ENCODE results near the gene SLC7A6OS.

Gene SLC7A6OS

GRCh38 chr16:68257906-68258800 is 52.6 kb downstream of the SLC7A6OS start:
- DNase-seq, result no peak

DNA sequence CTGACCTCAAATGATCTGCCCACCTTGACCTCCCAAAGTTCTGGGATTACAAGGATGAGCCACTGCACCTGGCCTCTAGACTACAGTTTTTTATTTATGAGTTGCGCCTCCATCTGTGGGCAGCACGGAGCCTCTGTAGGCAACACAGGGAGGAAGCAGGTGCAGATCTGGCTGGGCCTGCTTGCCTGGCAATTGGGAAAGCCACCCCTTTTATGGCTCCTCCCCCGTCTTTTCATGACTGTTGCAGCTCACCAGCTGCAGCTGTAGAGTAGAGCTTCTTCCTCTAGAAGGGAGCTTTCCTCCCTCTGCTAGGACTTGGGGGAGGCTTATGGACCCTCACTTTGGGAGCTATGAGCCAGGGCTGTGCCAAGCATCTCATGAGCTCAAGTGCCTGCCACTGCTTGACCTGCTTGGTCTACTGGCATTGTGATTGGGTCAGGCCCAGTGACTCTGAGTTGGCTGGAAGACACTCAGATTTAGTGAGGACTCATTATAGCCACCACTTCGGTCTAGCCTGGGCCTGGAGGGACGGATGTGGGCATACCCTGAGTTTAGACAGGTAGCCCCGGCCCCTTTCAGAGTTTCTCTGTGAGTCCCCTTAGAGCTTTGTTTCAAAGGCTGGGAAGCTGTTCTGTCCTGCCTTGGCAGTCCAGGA is 53.4 kb downstream of the SLC7A6OS start:
- peak in 12 of 56 donors; percentile 8 to 60 (median 28) for DNase-seq

GRCh38 chr16:68255712-68256111 is 55.0 kb downstream of the SLC7A6OS start:
- DNase-seq, result no peak

DNA sequence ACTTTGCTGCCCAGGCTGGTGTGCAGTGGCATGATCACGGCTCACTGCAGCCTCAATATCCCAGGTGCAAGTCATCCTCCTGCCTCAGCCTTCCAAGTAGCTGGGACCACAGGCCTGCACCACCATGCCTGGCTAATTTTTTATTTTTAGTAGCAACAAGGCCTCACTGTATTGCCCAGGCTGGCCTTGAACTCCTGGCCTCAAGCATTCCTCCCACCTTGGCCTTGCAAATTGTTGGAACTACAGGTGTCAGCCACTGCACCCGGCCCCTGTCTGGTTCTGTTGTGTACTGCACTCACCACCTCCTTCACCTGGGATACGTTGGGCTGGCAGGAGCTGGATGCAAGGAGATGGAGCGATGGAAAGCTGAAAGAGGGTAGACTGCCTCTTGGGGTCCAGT is 57.0 kb downstream of the SLC7A6OS start:
- DNase-seq, result no peak

DNA sequence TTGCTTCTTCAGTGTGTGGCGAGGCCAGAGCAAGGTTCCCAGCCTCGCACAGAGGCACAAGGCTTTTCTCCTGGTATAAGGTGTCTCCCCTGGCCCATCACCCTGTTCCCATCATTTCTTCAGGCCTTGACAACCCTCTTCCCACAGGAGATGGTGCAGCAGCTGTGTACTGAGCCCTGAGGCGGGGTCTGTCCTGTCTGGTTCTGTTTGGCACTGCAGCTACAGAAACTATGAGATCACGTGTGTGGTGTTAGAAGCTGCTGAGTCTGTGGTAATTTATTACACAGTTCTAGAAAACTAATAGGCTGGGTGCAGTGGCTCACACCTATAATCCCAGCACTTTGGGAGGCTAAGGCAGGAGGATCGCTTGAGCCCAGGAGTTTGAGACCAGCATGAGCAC is 58.4 kb downstream of the SLC7A6OS start:
- DNase-seq, result no peak

DNA sequence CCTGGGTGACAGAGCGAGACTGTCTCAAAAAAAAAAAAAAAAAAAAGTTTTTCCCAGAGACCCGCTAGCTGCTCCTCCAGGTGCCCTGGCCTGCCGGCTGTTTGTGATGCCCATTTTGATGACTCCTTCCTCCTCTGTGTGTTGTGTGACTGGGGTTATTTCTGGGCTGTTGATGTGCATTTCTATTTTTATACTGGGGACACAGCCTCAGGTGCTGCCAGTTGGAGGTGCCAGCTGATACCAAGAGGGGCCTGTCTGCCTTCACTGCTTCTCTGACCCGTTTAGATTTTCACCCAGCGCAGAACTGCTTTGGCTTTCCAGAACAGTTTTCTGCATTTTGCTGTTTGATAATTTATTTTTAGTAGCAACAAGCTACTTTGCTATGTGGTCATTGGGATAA is 58.9 kb downstream of the SLC7A6OS start:
- DNase-seq, result no peak

DNA sequence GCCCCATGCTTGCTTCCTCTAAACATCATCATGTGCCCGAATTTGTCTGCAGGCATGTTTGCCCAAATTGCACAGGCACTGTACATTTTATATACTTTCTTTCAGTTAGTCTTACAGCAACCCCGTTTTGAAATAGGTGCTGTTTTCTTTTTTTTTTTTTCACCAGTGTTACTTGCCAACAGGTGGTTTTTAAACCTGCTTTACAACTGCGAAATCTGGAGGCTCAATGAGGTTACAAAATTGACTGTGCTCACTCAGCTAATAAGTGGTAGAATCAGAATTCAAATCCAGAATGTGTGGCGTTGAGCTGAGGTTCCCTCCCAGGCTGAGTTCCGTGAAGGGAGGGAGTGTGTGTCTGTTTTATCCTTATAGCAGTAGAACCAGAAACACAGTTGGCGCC is 59.8 kb downstream of the SLC7A6OS start:
- no peak for DNase-seq

DNA sequence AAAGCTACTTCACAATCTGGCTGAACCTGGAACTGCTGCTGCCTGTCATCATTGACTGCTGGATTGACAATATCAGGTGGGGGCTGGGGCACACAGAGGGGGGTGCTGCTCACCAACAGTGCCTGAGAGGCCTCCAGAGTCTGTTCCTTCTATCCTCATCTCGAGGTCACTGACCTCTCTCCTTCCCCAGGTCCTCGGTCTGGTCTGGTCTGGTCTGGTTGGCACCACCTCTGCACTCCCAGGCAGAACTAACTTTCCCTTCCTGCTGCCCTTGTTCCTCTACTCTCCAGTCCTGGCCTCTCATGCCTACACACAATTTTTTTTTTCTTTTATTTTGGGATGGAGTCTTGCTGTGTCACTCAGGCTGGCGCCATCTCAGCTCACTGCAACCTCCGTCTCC is 61.4 kb downstream of the SLC7A6OS start:
- no peak for DNase-seq
